GM12892 (cell line): ENCODE measurements around the gene SNX8.

ENCODE experiments used
- POLR2A ChIP-seq: IDR thresholded peaks from 2 replicates; pipeline ENCODE4 v1.6.1; 2011; ENCODE audit warnings: low read depth, low read length, control low read depth
- POLR2AphosphoS5 ChIP-seq: IDR thresholded peaks from 2 replicates; pipeline ENCODE4 v1.6.1; 2011; ENCODE audit warnings: low read depth, low read length, control low read depth
- TAF1 ChIP-seq: IDR thresholded peaks from 2 replicates; pipeline ENCODE4 v1.6.1; 2011; ENCODE audit warnings: low read depth, mild to moderate bottlenecking, control low read depth, low read length, borderline replicate concordance

- TF ChIP-seq POLR2A (no peak), POLR2AphosphoS5 (no peak), TAF1 (no peak)
Measured at GRCh38 chr7:2316578-2316977, 2.3 kb upstream of the SNX8 start.
